ENCODE measurements around the gene KIF26A.

DNA sequence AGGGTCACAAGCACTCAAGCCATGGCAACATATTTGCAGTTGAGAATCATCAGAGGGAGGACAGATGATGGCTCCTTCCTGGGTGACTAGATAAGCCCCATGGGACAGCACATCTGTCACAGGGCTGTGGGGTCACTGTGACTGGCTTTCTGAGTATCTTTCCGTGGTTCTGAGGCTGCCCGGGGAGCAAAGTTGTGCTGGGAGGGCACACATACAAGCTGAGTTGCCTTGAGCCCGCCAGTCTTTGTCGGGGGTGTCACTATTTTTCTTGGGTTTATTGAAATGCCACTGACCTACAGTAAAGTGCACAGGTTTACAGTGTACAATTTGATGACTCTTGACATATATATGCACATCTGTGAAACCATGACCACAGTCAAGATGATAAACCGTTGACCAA is 17.2 kb upstream of the KIF26A start:
- TF ChIP-seq, protein P1, sequence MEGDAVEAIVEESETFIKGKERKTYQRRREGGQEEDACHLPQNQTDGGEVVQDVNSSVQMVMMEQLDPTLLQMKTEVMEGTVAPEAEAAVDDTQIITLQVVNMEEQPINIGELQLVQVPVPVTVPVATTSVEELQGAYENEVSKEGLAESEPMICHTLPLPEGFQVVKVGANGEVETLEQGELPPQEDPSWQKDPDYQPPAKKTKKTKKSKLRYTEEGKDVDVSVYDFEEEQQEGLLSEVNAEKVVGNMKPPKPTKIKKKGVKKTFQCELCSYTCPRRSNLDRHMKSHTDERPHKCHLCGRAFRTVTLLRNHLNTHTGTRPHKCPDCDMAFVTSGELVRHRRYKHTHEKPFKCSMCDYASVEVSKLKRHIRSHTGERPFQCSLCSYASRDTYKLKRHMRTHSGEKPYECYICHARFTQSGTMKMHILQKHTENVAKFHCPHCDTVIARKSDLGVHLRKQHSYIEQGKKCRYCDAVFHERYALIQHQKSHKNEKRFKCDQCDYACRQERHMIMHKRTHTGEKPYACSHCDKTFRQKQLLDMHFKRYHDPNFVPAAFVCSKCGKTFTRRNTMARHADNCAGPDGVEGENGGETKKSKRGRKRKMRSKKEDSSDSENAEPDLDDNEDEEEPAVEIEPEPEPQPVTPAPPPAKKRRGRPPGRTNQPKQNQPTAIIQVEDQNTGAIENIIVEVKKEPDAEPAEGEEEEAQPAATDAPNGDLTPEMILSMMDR (conservative IDR thresholded peaks at IDR 0.05; ENCODE audit: low read depth in 2 of 2) = no peak
- TF ChIP-seq EZH2 (IDR thresholded peaks at IDR 0.05; ENCODE audit: low read depth, unreplicated experiment) (no peak), POLR2AphosphoS5 (IDR thresholded peaks at IDR 0.05; ENCODE audit: low read depth) (no peak), EZH2phosphoT487 (IDR thresholded peaks at IDR 0.05; ENCODE audit: unreplicated experiment) (no peak), CREB1 (CRISPR knock-in tag; IDR thresholded peaks at IDR 0.05; ENCODE audit: low read depth) (no peak), NANOG (IDR thresholded peaks at IDR 0.05; ENCODE audit: borderline replicate concordance) (no peak), ZNF114 (CRISPR knock-in tag; IDR thresholded peaks at IDR 0.05) (no peak)
- TF ChIP-seq, protein P2, sequence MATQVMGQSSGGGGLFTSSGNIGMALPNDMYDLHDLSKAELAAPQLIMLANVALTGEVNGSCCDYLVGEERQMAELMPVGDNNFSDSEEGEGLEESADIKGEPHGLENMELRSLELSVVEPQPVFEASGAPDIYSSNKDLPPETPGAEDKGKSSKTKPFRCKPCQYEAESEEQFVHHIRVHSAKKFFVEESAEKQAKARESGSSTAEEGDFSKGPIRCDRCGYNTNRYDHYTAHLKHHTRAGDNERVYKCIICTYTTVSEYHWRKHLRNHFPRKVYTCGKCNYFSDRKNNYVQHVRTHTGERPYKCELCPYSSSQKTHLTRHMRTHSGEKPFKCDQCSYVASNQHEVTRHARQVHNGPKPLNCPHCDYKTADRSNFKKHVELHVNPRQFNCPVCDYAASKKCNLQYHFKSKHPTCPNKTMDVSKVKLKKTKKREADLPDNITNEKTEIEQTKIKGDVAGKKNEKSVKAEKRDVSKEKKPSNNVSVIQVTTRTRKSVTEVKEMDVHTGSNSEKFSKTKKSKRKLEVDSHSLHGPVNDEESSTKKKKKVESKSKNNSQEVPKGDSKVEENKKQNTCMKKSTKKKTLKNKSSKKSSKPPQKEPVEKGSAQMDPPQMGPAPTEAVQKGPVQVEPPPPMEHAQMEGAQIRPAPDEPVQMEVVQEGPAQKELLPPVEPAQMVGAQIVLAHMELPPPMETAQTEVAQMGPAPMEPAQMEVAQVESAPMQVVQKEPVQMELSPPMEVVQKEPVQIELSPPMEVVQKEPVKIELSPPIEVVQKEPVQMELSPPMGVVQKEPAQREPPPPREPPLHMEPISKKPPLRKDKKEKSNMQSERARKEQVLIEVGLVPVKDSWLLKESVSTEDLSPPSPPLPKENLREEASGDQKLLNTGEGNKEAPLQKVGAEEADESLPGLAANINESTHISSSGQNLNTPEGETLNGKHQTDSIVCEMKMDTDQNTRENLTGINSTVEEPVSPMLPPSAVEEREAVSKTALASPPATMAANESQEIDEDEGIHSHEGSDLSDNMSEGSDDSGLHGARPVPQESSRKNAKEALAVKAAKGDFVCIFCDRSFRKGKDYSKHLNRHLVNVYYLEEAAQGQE (IDR thresholded peaks at IDR 0.05; ENCODE audit: unreplicated experiment) = no peak
